H9 (cell line): ENCODE results near the gene RTTN. TPM values are rescaled to one million over a fixed set of nuclear protein-coding genes. Genes with fewer than 3 reads are reported as not detected.

Experiments used
- DNase-seq: peaks from one replicate; pipeline ENCODE4 v3.0.0-alpha.2; 2017
- H2AFZ ChIP-seq: one replicate; pipeline ENCODE4 v1.6.1; 2013; ENCODE audit warnings: mild to moderate bottlenecking, low read length, control low read depth, moderate library complexity
- H2AK5ac ChIP-seq: 2 replicates; pipeline ENCODE4 v1.6.1; 2013; ENCODE audit warnings: low read length, control low read depth, mixed read lengths; ENCODE audit not compliant: insufficient read length
- H2BK120ac ChIP-seq: one replicate; pipeline ENCODE4 v1.6.1; 2013; ENCODE audit warnings: low read depth, mild to moderate bottlenecking, low read length, control low read depth, inconsistent platforms; ENCODE audit not compliant: poor library complexity, severe bottlenecking
- H2BK12ac ChIP-seq: 2 replicates; pipeline ENCODE4 v1.6.1; 2013; ENCODE audit warnings: low read length, control low read depth, mixed read lengths, low read depth; ENCODE audit not compliant: insufficient read length
- H2BK15ac ChIP-seq: 2 replicates; pipeline ENCODE4 v1.6.1; 2013; ENCODE audit warnings: low read depth, low read length, control low read depth
- H2BK20ac ChIP-seq: one replicate; pipeline ENCODE4 v1.6.1; 2013; ENCODE audit warnings: low read depth, mild to moderate bottlenecking, low read length, control low read depth, inconsistent platforms; ENCODE audit not compliant: poor library complexity, severe bottlenecking
- H2BK5ac ChIP-seq: 2 replicates; pipeline ENCODE4 v1.6.1; 2013; ENCODE audit warnings: low read length, control low read depth, mixed read lengths; ENCODE audit not compliant: insufficient read length
- H3K14ac ChIP-seq: 2 replicates; pipeline ENCODE4 v1.6.1; 2013; ENCODE audit warnings: low read length, control low read depth; ENCODE audit not compliant: insufficient read depth
- H3K18ac ChIP-seq: 2 replicates; pipeline ENCODE4 v1.6.1; 2013; ENCODE audit warnings: low read depth, mild to moderate bottlenecking, mixed read lengths, low read length, control low read depth; ENCODE audit not compliant: insufficient read length
- H3K23ac ChIP-seq: 2 replicates; pipeline ENCODE4 v1.6.1; 2013; ENCODE audit warnings: low read length, control low read depth, mixed read lengths, low read depth; ENCODE audit not compliant: insufficient read length
- H3K23me2 ChIP-seq: 2 replicates; pipeline ENCODE4 v1.6.1; 2013; ENCODE audit warnings: low read depth, mild to moderate bottlenecking, mixed read lengths, low read length, control low read depth; ENCODE audit not compliant: insufficient read length, poor library complexity, severe bottlenecking
- H3K27ac ChIP-seq: 2 replicates; pipeline ENCODE4 v1.5.1; 2013; ENCODE audit warnings: low read length, control low read depth, mixed read lengths, low read depth; ENCODE audit not compliant: insufficient read length
- H3K27me3 ChIP-seq: 2 replicates; pipeline ENCODE4 v1.6.1; 2013; ENCODE audit warnings: low read length, control low read depth, inconsistent platforms; ENCODE audit not compliant: insufficient read depth
- H3K4ac ChIP-seq: 2 replicates; pipeline ENCODE4 v1.6.1; 2013; ENCODE audit warnings: low read depth, mild to moderate bottlenecking, control low read depth, inconsistent platforms, low read length, moderate library complexity
- H3K4me1 ChIP-seq: 2 replicates; pipeline ENCODE4 v1.6.1; 2013; ENCODE audit warnings: low read length, control low read depth, inconsistent platforms; ENCODE audit not compliant: insufficient read depth
- H3K4me2 ChIP-seq: 2 replicates; pipeline ENCODE4 v1.6.1; 2013; ENCODE audit warnings: low read length, control low read depth, mixed read lengths; ENCODE audit not compliant: insufficient read length, insufficient read depth
- H3K56ac ChIP-seq: 2 replicates; pipeline ENCODE4 v1.6.1; 2013; ENCODE audit warnings: low read depth, mild to moderate bottlenecking, mixed read lengths, low read length, control low read depth; ENCODE audit not compliant: insufficient read length
- H3K79me1 ChIP-seq: 2 replicates; pipeline ENCODE4 v1.6.1; 2013; ENCODE audit warnings: low read depth, mild to moderate bottlenecking, moderate library complexity, low read length, control low read depth, inconsistent platforms; ENCODE audit not compliant: insufficient read depth, poor library complexity, severe bottlenecking
- H3K79me2 ChIP-seq: 2 replicates; pipeline ENCODE4 v1.6.1; 2013; ENCODE audit warnings: low read length, control low read depth, inconsistent platforms; ENCODE audit not compliant: insufficient read depth
- H3K9ac ChIP-seq: 2 replicates; pipeline ENCODE4 v1.6.1; 2013; ENCODE audit warnings: low read length, control low read depth, mixed read lengths; ENCODE audit not compliant: insufficient read length; ENCODE audit errors: extremely low read depth
- H3K9me3 ChIP-seq: one replicate; pipeline ENCODE4 v1.6.1; 2013; ENCODE audit warnings: low read depth, low read length, inconsistent platforms; ENCODE audit not compliant: control insufficient read depth
- H3T11ph ChIP-seq: one replicate; pipeline ENCODE4 v1.6.1; 2013; ENCODE audit warnings: mild to moderate bottlenecking, low read length, control low read depth, inconsistent platforms
- H4K20me1 ChIP-seq: one replicate; pipeline ENCODE4 v1.6.1; 2013; ENCODE audit not compliant: control insufficient read depth, insufficient read length, insufficient read depth
- H4K5ac ChIP-seq: 2 replicates; pipeline ENCODE4 v1.6.1; 2013; ENCODE audit warnings: low read depth, mild to moderate bottlenecking, mixed read lengths, low read length, control low read depth; ENCODE audit not compliant: insufficient read length
- H4K8ac ChIP-seq: replicated peaks from 2 replicates; pipeline ENCODE4 v1.6.1; 2013; ENCODE audit warnings: low read length, control low read depth, mixed read lengths, low read depth; ENCODE audit not compliant: insufficient read length
- H4K91ac ChIP-seq: 2 replicates; pipeline ENCODE4 v1.6.1; 2013; ENCODE audit warnings: low read depth, mild to moderate bottlenecking, moderate library complexity, mixed read lengths, low read length, control low read depth; ENCODE audit not compliant: insufficient read length
- H3K27ac Mint-ChIP-seq, 3 experiments: 2 replicates in 2 of 3; 3 replicates in 1 of 3; pipeline ENCODE4 v1.8.0; 2020 to 2021; ENCODE audit warnings: mixed read lengths in 3 of 3, mild to moderate bottlenecking in 1 of 3, moderate library complexity in 1 of 3
- H3K27me3 Mint-ChIP-seq: 2 replicates; pipeline ENCODE4 v1.8.0; 2021; ENCODE audit warnings: low read depth, mild to moderate bottlenecking, moderate library complexity, mixed read lengths
- H3K36me3 Mint-ChIP-seq, 3 experiments: 2 replicates in 2 of 3; 3 replicates in 1 of 3; pipeline ENCODE4 v1.8.0; 2020 to 2021; ENCODE audit warnings: low read depth in 3 of 3, mixed read lengths in 3 of 3; ENCODE audit not compliant: insufficient read depth in 1 of 3
- H3K4me1 Mint-ChIP-seq, 2 experiments: 2 replicates each; pipeline ENCODE4 v1.8.0; 2020; ENCODE audit warnings: mixed read lengths in 2 of 2
- H3K4me3 Mint-ChIP-seq, 2 experiments: 2 replicates in 1 of 2; 3 replicates in 1 of 2; pipeline ENCODE4 v1.8.0; 2020 to 2021; ENCODE audit warnings: mild to moderate bottlenecking in 2 of 2, mixed read lengths in 2 of 2, moderate library complexity in 1 of 2
- H3K9me3 Mint-ChIP-seq, 2 experiments: 2 replicates in 1 of 2; 3 replicates in 1 of 2; pipeline ENCODE4 v1.8.0; 2020; ENCODE audit warnings: mild to moderate bottlenecking in 2 of 2, mixed read lengths in 2 of 2, moderate library complexity in 1 of 2
- CTCF ChIP-seq: fragments of 200-600 bp; sonication (generic); conservative IDR thresholded peaks from 3 replicates; pipeline ENCODE4 v1.8.0; 2021; ENCODE audit warnings: antibody characterized with exemption, mild to moderate bottlenecking
- WGBS: extraction: QIAGEN DNeasy Blood & Tissue Kit; methylation state at CpG from one replicate; pipeline ENCODE4 v1.1.7; 2013; ENCODE audit warnings: missing lambda C conversion rate, low lambda C conversion rate, mixed read lengths; ENCODE audit not compliant: insufficient read length; ENCODE audit errors: extremely low coverage; 5-methylcytosine and 5-hydroxymethylcytosine counted together
- total RNA-seq: library from RNA; stranded (reverse); gene quantifications from 2 replicates; pipeline ENCODE4 v1.2.1, GENCODE V29; 2021

The RTTN gene
- total RNA-seq, 1 experiment from 2014 or later: 17.6 TPM

- H3K9me3 Mint-ChIP-seq: peaks cover 0 to 3% of the 10 kb centered on the region in 2 experiments; a peak in 1 of 5 replicates
These were observed 77.2 kb downstream of the RTTN start for GRCh38 chr18:70128271-70128670.

More at GRCh38 chr18:70128271-70128670, 77.2 kb downstream of the RTTN start:
- no peak overlapping the region for H2BK15ac ChIP-seq
- no peaks in the 10 kb centered on the region for H3K9me3 ChIP-seq
- no peak overlapping the region for H3K23ac ChIP-seq
- no peak overlapping the region for H3K4ac ChIP-seq
- H2BK5ac ChIP-seq: no peak overlapping the region
- no peak overlapping the region for H2BK120ac ChIP-seq
- no peak overlapping the region for H3K4me2 ChIP-seq
- H3K79me2 ChIP-seq: no peaks in the 10 kb centered on the region
- no peak overlapping the region for H3K27ac ChIP-seq
- no peaks in the 10 kb centered on the region for H3K27me3 Mint-ChIP-seq
- H3K27ac Mint-ChIP-seq: no peak overlapping the region
- no peaks in the 10 kb centered on the region; the same call in 1 of the 2 replicates for H3K4me1 ChIP-seq
- no peaks in the 10 kb centered on the region for H3K23me2 ChIP-seq
- WGBS: no CpG with 5 or more reads among the region's 2 CpGs
- no peak overlapping the region for H3K4me3 Mint-ChIP-seq
- no peak overlapping the region for H4K91ac ChIP-seq
- H4K5ac ChIP-seq: no peak overlapping the region
- no peak overlapping the region for H3K56ac ChIP-seq
- H3K18ac ChIP-seq: no peak overlapping the region
- H3K36me3 Mint-ChIP-seq: peaks cover 0 to 4% (median 0%) of the 10 kb centered on the region in 3 experiments; a peak in 4 of 7 replicates
- no peaks in the 10 kb centered on the region for H3K27me3 ChIP-seq
- DNase-seq: no peak
- TF ChIP-seq CTCF: no peak
- no peaks in the 10 kb centered on the region for H4K20me1 ChIP-seq
- no peak overlapping the region for H2BK20ac ChIP-seq
- no peak overlapping the region for H4K8ac ChIP-seq
- peaks cover 0 to 4% of the 10 kb centered on the region in 2 experiments; a peak in 2 of 4 replicates for H3K4me1 Mint-ChIP-seq
- H3K9ac ChIP-seq: no peak overlapping the region
- no peak overlapping the region for H3K14ac ChIP-seq
- no peaks in the 10 kb centered on the region for H3K79me1 ChIP-seq
- H3T11ph ChIP-seq: no peak overlapping the region
- no peak overlapping the region for H2AFZ ChIP-seq
- H2AK5ac ChIP-seq: no peak overlapping the region
- H2BK12ac ChIP-seq: no peak overlapping the region
